ENCODE measurements around the gene PDE2A.

Gene PDE2A

GRCh38 chr11:72634472-72635095 lies 39.6 kb downstream of the PDE2A start:
- DNase-seq: no peak

GRCh38 chr11:72634016-72634415 lies 40.2 kb downstream of the PDE2A start:
- DNase-seq: no peak

- no peak for DNase-seq
Measured at GRCh38 chr11:72633068-72633467, 41.2 kb downstream of the PDE2A start.

GRCh38 chr11:72631806-72632731 lies 42.2 kb downstream of the PDE2A start:
- DNase-seq: peak; percentile 63

- no peak for DNase-seq
Measured at GRCh38 chr11:72630104-72630852, 43.9 kb downstream of the PDE2A start.

GRCh38 chr11:72629266-72629665 lies 45.0 kb downstream of the PDE2A start:
- DNase-seq: no peak

- no peak for DNase-seq
Measured at GRCh38 chr11:72627594-72628281, 46.5 kb downstream of the PDE2A start.

- no peak for DNase-seq
Measured at GRCh38 chr11:72626414-72626936, 47.7 kb downstream of the PDE2A start.

- no peak for DNase-seq
Measured at GRCh38 chr11:72625691-72626413, 48.4 kb downstream of the PDE2A start.

- DNase-seq: no peak
Measured at GRCh38 chr11:72624496-72625201, 49.6 kb downstream of the PDE2A start.

- DNase-seq: no peak
Measured at GRCh38 chr11:72623052-72623451, 51.2 kb downstream of the PDE2A start.

GRCh38 chr11:72621008-72621610 lies 53.1 kb downstream of the PDE2A start:
- no peak for DNase-seq

- no peak for DNase-seq
Measured at GRCh38 chr11:72618803-72619202, 55.4 kb downstream of the PDE2A start.

- no peak for DNase-seq
Measured at GRCh38 chr11:72617080-72617762, 57.0 kb downstream of the PDE2A start.

GRCh38 chr11:72616655-72617054 lies 57.6 kb downstream of the PDE2A start:
- no peak for DNase-seq

GRCh38 chr11:72615329-72615728 lies 58.9 kb downstream of the PDE2A start:
- no peak for DNase-seq

GRCh38 chr11:72614381-72614780 lies 59.8 kb downstream of the PDE2A start:
- no peak for DNase-seq

- DNase-seq: no peak
Measured at GRCh38 chr11:72613977-72614376, 60.2 kb downstream of the PDE2A start.

- DNase-seq: no peak
Measured at GRCh38 chr11:72613450-72613849, 60.8 kb downstream of the PDE2A start.

- DNase-seq: no peak
Measured at GRCh38 chr11:72609476-72609875, 64.7 kb downstream of the PDE2A start.
